OCI-LY1 (cell line): Measurements from ENCODE around the gene ERP29.

Source experiments
- H2AFZ ChIP-seq: fragments of 200-600 bp; sonication (generic), shearing (Covaris generic); 2 replicates; pipeline ENCODE4 v1.6.0; 2014; ENCODE audit warnings: antibody characterized with exemption, mild to moderate bottlenecking, low read length
- H3F3A ChIP-seq: fragments of 200-600 bp; sonication (generic), shearing (Covaris generic); 2 replicates; pipeline ENCODE4 v1.6.0; 2014; ENCODE audit warnings: mild to moderate bottlenecking, antibody characterized with exemption, low read length, moderate library complexity; ENCODE audit not compliant: insufficient read depth
- H3K27ac ChIP-seq: fragments of 200-600 bp; sonication (generic); 2 replicates; pipeline ENCODE4 v1.5.1; 2014; ENCODE audit warnings: low read length, mixed run types, mild to moderate bottlenecking, low read depth; ENCODE audit not compliant: poor library complexity, severe bottlenecking
- H3K27me3 ChIP-seq: fragments of 200-600 bp; sonication (generic); 2 replicates; pipeline ENCODE4 v1.6.0; 2014; ENCODE audit warnings: antibody characterized with exemption, mild to moderate bottlenecking, low read length, moderate library complexity; ENCODE audit not compliant: insufficient read depth
- H3K36me3 ChIP-seq: fragments of 200-600 bp; sonication (generic); 2 replicates; pipeline ENCODE4 v1.6.1; 2014; ENCODE audit warnings: mild to moderate bottlenecking, antibody characterized with exemption, low read length, moderate library complexity, mixed read lengths; ENCODE audit not compliant: insufficient read depth
- H3K4me1 ChIP-seq: fragments of 200-600 bp; sonication (generic); 2 replicates; pipeline ENCODE4 v1.5.1; 2014; ENCODE audit warnings: mild to moderate bottlenecking, low read length, moderate library complexity; ENCODE audit not compliant: insufficient read depth, severe bottlenecking
- H3K4me2 ChIP-seq: fragments of 200-600 bp; sonication (generic), shearing (Covaris generic); 2 replicates; pipeline ENCODE4 v1.6.1; 2014; ENCODE audit warnings: low read length
- H3K4me3 ChIP-seq: fragments of 200-600 bp; sonication (generic); 2 replicates; pipeline ENCODE4 v1.5.1; 2014; ENCODE audit warnings: low read length, low read depth, mild to moderate bottlenecking, mixed read lengths; ENCODE audit not compliant: poor library complexity, severe bottlenecking
- H3K79me2 ChIP-seq: fragments of 200-600 bp; shearing (Covaris generic); 2 replicates; pipeline ENCODE4 v1.6.1; 2016; ENCODE audit warnings: mixed run types, low read length, mixed read lengths; ENCODE audit not compliant: insufficient read depth
- H3K9ac ChIP-seq: fragments of 200-600 bp; sonication (generic), shearing (Covaris generic); 2 replicates; pipeline ENCODE4 v1.6.1; 2014; ENCODE audit warnings: mild to moderate bottlenecking, low read length, mixed read lengths
- H3K9me2 ChIP-seq: fragments of 200-600 bp; sonication (generic), shearing (Covaris generic); 2 replicates; pipeline ENCODE4 v1.6.1; 2014; ENCODE audit warnings: low read depth, mild to moderate bottlenecking, low read length, mixed read lengths
- H3K9me3 ChIP-seq: fragments of 200-600 bp; shearing (Covaris generic); 2 replicates; pipeline ENCODE4 v1.6.1; 2014; ENCODE audit warnings: low read length, mixed read lengths
- H4K20me1 ChIP-seq: fragments of 200-600 bp; sonication (generic), shearing (Covaris generic); 2 replicates; pipeline ENCODE4 v1.6.0; 2016; ENCODE audit warnings: mild to moderate bottlenecking, low read length; ENCODE audit not compliant: insufficient read depth
- EZH2 ChIP-seq: fragments of 200-600 bp; sonication (generic), shearing (Covaris generic); IDR thresholded peaks from 2 replicates; pipeline ENCODE4 v1.8.0; 2017; ENCODE audit warnings: borderline replicate concordance, mixed run types, mild to moderate bottlenecking, antibody characterized with exemption, low read length, moderate library complexity, mixed read lengths
- TF ChIP-seq, protein P1 (sequence below): fragments of 200-600 bp; sonication (generic), shearing (Covaris generic); IDR thresholded peaks from 2 replicates; pipeline ENCODE4 v1.5.1; 2017; ENCODE audit warnings: mild to moderate bottlenecking, antibody characterized with exemption, low read length, moderate library complexity, mixed read lengths

Gene ERP29

DNA sequence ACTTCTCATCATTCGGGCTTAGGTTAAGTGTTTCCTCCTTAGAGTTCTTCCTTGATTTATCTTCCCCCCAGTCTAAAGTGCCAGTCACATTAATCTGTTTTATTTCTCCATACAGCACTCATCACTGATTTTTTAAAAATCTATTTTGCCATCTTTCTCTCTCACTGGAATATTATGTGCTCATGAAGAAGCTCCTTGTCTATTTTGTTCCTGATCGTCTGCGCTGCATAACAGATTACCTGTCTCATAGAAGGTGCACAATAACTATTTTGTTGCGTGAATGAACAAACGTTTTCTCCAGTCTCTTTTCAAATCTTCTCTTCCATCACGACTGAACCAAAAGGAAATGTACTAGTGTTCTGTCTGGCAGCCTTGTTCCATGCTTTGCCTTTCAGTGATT, 2.7 kb downstream of the ERP29 start:
- Histone ChIP-seq H3K9ac (no peak overlapping the region), H3K79me2 (peaks cover 62% of the 10 kb centered on the region), H4K20me1 (no peaks in the 10 kb centered on the region), H3K9me3 (no peaks in the 10 kb centered on the region), H3K27me3 (no peaks in the 10 kb centered on the region), H3K4me2 (no peak overlapping the region), H3K9me2 (no peaks in the 10 kb centered on the region), H3K4me3 (no peak overlapping the region), H3K36me3 (peaks cover 61% of the 10 kb centered on the region), H3F3A (no peaks in the 10 kb centered on the region), H2AFZ (no peak overlapping the region), H3K4me1 (peaks cover 22% of the 10 kb centered on the region), H3K27ac (no peak overlapping the region)
- TF ChIP-seq, protein P1, sequence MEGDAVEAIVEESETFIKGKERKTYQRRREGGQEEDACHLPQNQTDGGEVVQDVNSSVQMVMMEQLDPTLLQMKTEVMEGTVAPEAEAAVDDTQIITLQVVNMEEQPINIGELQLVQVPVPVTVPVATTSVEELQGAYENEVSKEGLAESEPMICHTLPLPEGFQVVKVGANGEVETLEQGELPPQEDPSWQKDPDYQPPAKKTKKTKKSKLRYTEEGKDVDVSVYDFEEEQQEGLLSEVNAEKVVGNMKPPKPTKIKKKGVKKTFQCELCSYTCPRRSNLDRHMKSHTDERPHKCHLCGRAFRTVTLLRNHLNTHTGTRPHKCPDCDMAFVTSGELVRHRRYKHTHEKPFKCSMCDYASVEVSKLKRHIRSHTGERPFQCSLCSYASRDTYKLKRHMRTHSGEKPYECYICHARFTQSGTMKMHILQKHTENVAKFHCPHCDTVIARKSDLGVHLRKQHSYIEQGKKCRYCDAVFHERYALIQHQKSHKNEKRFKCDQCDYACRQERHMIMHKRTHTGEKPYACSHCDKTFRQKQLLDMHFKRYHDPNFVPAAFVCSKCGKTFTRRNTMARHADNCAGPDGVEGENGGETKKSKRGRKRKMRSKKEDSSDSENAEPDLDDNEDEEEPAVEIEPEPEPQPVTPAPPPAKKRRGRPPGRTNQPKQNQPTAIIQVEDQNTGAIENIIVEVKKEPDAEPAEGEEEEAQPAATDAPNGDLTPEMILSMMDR, result no peak
- TF ChIP-seq EZH2, result no peak

DNA sequence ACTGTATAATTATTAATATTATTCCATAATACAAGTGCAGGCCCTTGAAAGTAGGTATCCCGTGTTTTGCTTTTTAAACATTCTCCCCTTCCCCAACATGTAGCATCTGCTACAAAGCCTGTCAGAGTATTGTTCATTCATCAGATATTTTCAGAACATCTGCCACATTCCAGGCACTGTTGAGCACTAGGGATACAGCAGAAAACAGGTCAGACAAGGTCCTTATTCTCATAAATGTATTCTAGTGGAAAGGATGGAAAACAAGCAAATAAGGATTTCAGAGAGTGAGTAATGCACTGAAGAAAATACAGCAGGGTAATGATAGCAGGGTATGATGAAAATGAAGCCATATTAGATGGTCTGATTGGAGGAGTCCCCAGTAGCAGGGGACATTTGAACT, 3.8 kb downstream of the ERP29 start:
- Histone ChIP-seq H3K27ac (no peak overlapping the region), H3K9me2 (no peaks in the 10 kb centered on the region), H3K9ac (no peak overlapping the region), H3K4me3 (no peak overlapping the region), H3K36me3 (peaks cover 65% of the 10 kb centered on the region), H3K9me3 (no peaks in the 10 kb centered on the region), H3K27me3 (no peaks in the 10 kb centered on the region), H3K79me2 (peaks cover 53% of the 10 kb centered on the region), H3F3A (no peaks in the 10 kb centered on the region), H4K20me1 (no peaks in the 10 kb centered on the region), H2AFZ (no peak overlapping the region), H3K4me1 (peaks cover 11% of the 10 kb centered on the region), H3K4me2 (no peak overlapping the region)
- TF ChIP-seq, protein P1, result no peak
- no peak for TF ChIP-seq EZH2

DNA sequence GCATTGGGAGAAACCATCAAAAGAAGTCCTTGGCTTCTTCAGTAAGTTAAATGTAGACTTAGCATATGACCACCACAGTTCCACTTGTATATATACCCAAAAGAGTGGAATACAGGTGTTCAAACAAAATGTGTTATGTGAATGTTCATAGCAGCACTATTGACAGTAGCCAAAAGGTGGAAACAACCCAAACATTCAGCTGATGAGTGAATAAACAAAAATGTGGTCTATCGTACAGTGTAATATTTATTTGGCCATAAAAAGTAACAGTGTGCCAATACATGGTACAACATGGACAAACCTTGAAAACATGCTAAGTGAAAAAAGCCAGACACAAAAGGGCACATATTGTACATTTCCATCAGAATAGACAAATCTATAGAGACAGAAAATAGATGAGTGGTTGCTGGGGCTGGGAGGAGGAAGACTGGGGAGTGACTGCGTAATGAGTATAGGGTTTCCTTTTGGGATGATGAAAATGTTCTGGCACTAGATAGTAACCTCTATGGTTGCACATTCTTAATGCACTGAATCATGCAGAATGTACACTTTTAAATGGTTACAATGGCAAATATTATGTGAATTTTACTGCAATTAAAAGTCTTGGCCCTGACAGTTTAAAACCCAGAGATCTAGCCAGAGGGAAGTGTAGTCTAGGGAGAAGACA, 5.5 kb downstream of the ERP29 start:
- Histone ChIP-seq H3K4me3 (no peak overlapping the region), H3K4me2 (no peak overlapping the region), H3F3A (no peaks in the 10 kb centered on the region), H3K36me3 (peaks cover 81% of the 10 kb centered on the region), H2AFZ (no peak overlapping the region), H3K27ac (no peak overlapping the region), H3K4me1 (peaks cover 11% of the 10 kb centered on the region), H3K9me2 (no peaks in the 10 kb centered on the region), H3K79me2 (peaks cover 47% of the 10 kb centered on the region), H3K9me3 (no peaks in the 10 kb centered on the region), H4K20me1 (no peaks in the 10 kb centered on the region), H3K27me3 (no peaks in the 10 kb centered on the region), H3K9ac (no peak overlapping the region)
- no peak for TF ChIP-seq EZH2
- TF ChIP-seq, protein P1, result no peak
